DMS153 treated with DMSO at 0.1 percent for 48 hours (cell line): ENCODE measurements around the gene CORO2B.

ENCODE experiments used
- DNase-seq: peaks from one replicate; lab custom pipeline; 2025; ENCODE audit not compliant: unreplicated experiment; lab: John Stamatoyannopoulos, UW

Gene CORO2B

GRCh38 chr15:68572309-68572708 is 6.5 kb upstream of the CORO2B start:
- no peak for DNase-seq

DNA sequence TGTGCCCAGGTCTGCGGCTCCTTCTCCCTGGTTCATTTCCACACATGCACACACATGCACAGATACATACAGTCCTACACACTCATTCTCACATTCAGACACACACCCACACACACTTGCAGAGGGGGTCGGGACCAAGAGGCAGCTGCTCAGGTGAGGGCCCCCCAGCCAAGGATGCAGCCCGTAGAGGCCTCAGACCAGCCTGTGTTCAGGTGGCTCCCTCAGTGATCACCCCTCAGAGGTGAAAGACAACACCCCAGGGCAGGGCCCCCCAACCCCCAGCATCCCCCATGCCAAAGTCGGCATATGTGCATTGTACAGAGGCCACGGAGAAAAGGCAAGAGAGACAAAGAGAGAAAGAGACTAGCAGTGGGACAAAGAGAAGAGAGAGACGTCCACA is 5.9 kb upstream of the CORO2B start:
- no peak for DNase-seq

GRCh38 chr15:68574046-68574445 is 4.7 kb upstream of the CORO2B start:
- DNase-seq, result no peak

DNA sequence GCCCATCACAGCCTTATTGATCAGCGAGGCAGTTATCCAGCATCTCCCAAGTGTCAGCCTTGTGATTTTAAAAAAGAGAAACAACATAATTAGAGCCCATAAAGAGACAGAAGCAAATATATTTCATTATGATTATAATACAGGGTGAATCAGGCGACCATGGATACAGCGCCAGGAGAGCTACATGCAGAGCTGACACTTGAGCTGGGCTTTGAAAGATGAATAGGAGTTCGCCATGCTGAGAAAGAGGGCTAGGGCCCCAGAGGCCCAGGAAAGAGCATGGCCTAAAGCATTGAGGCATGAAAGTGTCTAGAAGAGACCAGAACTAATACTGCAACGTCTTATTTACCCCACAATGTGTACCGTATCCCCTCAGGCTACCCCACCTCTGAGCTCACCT is 4.2 kb upstream of the CORO2B start:
- DNase-seq, result no peak

DNA sequence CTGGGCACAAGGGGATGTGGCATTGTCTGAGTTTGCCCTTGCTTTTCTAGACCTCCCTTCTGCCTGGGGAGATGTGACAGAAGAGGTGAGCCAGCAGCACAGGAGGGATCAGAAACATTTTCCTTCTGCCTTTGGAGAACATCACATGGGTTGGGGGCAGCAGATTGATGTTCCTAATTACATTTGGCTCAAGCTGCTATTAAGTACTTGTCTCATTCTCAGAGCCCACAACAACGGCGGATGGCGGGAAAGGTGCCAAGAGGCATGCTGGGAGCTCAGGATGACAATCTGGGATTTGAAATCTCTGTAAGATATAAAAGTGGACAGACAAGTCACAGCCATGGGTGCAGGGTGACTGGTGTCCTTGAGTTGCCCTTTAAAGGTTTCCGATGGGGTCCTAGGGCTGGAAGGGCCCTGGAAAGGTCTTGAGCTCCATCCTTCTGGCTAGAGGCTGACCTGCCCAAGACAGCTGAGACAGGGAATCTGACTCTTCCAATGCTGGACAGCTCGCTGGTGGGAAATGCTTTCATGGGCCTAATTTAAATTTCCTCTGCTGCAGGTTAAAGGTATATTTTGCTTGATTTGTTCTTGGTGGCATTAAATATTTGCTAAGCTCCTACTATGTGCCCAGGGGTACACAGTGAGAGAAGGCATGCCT is 2.4 kb upstream of the CORO2B start:
- DNase-seq, result no peak

DNA sequence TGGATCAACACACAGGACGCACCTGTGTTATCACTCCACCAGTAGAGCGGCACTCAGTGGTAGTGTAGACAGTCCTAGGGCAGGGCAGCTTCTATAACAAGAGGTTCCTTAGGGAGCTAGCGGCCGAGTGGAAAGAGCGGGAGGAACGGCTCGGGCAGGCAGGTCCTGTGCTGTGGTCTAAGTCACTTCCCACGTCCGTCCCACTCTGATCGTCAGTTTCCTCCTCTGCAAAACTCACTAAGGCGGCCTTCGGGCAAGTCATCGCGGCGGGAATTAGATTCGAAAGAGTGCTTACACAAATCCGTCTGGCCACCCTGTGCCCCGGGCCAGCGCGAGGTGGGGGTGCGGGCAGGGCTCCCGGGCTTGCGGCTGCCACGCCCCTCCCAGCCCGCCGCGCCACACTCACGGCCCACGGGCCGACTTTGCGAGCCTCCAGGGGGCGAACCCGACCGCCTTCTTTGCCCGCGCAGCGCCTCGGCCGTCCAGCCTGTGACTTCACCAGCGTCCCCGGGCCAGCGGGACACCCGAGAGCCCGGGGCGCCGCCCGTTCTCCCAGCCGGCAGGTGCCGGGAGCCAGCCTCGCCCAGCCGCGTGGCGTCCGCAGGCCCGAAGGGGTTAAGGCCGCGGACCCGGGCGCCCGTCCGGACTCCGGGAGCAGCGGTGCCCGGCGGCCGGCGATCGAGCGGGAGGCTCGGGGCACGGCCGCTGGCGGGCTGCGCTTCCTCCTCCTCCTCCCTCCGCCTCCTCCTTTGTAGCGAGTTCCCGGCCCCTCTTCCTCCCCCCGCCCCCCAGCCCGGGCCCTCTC is 416 bp upstream of the CORO2B start:
- DNase-seq, result peak; percentile 21

- no peak for DNase-seq
These were observed 1.5 kb downstream of the CORO2B start for GRCh38 chr15:68580026-68580882.

DNA sequence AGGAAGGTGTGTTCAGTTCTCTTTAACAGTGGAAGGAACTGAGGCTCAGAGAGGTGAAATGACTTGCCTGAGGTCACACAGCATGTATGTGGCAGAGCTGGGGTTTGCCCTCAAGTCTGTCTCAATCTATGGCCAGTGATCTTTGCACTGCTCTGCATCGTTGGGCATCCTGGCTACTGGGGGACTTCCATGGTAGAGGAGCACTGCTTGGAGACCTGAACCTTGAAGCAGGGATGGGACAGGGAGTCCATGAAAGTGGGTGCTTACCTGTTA is 2.0 kb downstream of the CORO2B start:
- no peak for DNase-seq

DNA sequence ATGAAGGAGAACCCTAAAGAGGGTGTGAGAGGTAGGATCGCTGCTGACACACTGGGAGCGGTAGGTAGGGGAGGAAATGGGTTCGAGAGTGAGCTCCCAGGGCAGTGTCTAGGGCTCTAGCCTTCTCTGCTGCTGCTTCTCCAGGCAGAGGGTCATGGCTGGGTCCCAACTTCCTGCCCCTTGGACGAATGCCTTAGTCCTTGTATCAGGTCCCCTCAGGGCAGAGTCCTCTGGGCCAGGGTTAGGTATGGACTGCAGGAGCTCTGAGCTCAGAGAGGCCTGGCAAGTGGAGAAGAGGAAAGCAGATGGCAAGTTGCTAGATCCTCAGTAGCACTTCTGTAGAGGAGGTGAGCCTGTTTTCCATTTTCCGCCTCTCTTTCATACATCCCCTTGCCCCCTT is 2.9 kb downstream of the CORO2B start:
- DNase-seq, result no peak

GRCh38 chr15:68582236-68582635 is 3.4 kb downstream of the CORO2B start:
- DNase-seq, result no peak

GRCh38 chr15:68582864-68583263 is 4.1 kb downstream of the CORO2B start:
- no peak for DNase-seq

- no peak for DNase-seq
These were observed 4.5 kb downstream of the CORO2B start for GRCh38 chr15:68583321-68583720.

DNA sequence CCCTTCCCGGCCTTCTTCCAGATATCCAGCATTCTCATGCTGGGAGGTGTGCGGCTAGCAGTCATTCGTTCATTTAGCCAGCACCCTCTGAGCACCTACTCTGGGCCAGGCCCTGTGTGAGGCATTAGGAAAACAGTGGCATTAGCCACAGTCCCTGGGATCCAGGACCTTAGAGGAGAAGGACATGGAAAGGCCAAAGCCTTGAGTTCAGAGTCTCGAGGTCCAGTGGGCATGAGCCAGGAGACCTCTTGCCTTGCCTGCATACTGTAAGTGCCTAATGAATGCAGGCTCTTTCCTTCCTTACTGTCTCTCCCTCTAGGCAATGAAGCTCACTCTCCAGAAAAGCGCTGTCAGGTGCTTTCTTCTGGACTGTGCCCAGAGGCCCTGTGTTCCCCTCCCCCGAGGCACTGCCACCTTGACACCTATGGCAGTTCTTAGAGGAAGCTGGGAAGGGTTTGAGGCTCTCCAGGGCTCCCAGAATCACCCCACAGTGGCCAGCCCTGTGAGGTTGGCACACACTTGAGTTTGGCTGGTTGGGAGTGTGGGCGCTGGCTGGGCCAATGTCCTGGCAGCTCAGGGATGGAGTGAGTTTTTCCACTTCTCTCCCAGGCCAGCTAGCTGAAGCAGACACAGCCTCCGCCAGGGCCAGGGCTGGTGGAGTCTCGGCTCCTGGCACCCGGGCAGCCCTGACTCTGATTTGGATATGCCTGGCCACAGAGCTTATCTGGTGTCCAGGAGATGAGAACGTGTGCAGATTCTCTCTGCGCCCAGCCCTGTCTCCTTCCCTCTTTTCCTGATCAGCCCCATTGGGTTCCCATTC is 5.4 kb downstream of the CORO2B start:
- DNase-seq, result no peak

DNA sequence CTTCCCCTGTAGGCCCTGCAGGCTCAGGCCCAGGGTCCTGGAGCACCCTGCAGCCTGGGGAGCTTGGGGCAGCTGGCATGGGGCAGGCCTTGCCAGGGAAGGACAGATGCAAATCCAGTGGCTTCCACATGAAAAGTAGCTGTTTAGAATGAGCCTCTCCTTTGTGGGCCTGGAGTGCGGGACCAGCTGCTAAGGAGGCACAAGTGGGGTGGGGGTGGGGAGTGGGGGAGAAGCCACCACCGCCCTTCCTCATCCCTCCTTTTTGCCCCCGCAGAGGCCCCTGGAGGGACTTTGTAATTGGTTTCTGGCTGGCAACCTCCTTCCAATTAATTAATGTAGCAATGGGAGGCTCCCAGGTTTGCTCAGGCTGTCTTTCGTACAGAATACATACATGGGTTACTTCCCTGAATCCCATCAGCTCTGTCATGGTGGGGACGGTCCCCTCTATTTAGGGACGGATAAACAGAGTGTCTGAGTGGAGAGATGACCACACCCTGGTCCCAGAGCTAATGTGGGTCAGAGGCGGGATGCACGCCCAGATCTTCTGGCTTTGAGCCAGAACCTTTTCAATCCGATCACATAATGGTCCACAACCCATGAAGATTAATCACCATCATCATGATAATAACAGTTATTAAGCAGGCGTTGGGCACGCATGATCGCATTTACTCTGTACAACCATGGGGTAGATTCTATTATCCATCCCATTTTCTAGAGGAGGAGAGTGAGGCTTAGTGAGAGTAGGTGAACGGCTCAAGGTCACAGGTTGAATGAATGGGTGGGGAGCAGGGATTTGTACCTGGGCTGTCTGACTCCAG is 6.2 kb downstream of the CORO2B start:
- no peak for DNase-seq

- DNase-seq, result no peak
These were observed 6.9 kb downstream of the CORO2B start for GRCh38 chr15:68585574-68586273.

DNA sequence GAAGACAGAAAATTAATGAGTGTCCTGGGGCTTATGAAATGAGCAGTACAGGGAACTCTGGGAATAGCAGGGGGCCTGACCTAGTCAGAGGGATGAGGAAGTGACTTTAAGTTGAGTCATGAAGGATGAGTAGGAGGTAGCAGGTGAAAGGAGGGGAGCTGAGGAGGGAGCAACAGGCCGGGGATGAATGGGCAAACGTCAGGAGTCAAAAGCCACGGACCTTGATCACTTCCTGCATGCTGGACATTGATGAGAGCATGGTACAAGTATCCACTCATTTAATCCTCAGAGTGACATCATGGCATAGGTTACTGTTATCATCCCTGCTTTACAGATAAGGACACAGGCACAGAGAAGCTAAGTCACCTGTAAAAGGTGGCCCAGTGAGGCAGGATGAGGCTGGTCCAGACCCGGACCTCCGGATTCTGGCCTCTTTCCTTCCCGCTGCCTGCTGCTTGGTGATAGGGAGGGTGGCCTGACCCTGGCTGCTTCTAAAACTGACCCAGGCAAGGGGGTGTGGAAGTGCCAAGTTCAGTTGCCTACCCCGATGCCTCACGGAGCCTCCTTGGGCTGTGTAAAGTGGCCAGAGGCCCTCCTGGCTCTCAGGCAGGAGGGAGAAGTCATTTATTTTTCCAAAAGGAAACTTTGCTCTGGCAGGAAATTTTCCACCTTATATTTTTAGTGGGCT is 7.6 kb downstream of the CORO2B start:
- no peak for DNase-seq

- no peak for DNase-seq
These were observed 9.1 kb downstream of the CORO2B start for GRCh38 chr15:68587769-68588385.

DNA sequence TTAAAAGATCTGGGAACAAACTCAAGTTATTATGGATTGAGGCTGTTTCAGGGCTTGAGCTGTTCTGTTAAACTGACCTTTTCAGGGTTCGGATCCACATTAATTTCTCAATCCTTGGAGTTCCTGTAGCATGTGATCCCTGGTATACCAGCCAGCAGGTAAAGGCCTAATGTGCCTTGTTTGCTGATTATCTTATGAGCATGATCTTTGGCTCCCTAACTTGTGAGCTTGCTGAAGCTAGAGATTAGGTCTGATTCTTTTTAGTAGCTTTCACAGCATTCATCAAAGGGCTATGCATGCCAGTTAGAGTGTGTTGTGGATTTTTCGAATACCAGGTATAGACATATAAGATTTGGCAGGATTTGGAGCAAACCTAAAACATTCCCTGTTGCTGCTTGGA is 10.3 kb downstream of the CORO2B start:
- DNase-seq, result no peak
